T47D (cell line): ENCODE data around the gene GSS.

ENCODE experiments used
- DNase-seq, 2 experiments: peaks; one replicate each; pipeline versions ENCODE4 v3.0.0 to v3.0.0-alpha.2; 2011 to 2012; ENCODE audit warnings: low read depth in 1 of 2, low spot score in 1 of 2
- JUND ChIP-seq: IDR thresholded peaks from 2 replicates; pipeline ENCODE4 v1.6.1; 2012; ENCODE audit warnings: low read depth
- in situ Hi-C: cut with HindIII; loops from 2 replicates; pipeline ENCODE4 v1.10.0; 2016; ENCODE audit warnings: low sequenced_read_pairs, low pct_unique_long_range_greater_than_20kb

The GSS gene

GRCh38 chr20:34955231-34956040 is at the start of gene GSS, which contains the start of gene MYH7B:
Gene GSS, minus strand, starts transcription at chr20:34955806. Its CDS starts 3,954 bp downstream, at chr20:34951852.
Gene MYH7B, plus strand, starts transcription at chr20:34955868. Its CDS starts 22,138 bp downstream, at chr20:34978006.
- TF ChIP-seq JUND: no peak
- in situ Hi-C loops: no loop called here
- DNase-seq: peak; percentile 93 to 98

- no peak for TF ChIP-seq JUND
- in situ Hi-C loops: no loop called here
- DNase-seq: no peak
Measured at GRCh38 chr20:35004749-35005462, 49.3 kb upstream of the GSS start.

- no peak for DNase-seq
- in situ Hi-C loops: no loop called here
- no peak for TF ChIP-seq JUND
Measured at GRCh38 chr20:35004051-35004725, 48.6 kb upstream of the GSS start.

- no peak for DNase-seq
- in situ Hi-C loops: no loop called here
- TF ChIP-seq JUND: no peak
Measured at GRCh38 chr20:35003211-35004031, 47.8 kb upstream of the GSS start.

- DNase-seq: no peak
- TF ChIP-seq JUND: no peak
- in situ Hi-C loops: no loop called here
Measured at GRCh38 chr20:35002426-35003210, 47.0 kb upstream of the GSS start.

GRCh38 chr20:35001596-35002362 is 46.2 kb upstream of the GSS start:
- in situ Hi-C loops: no loop called here
- no peak for DNase-seq
- TF ChIP-seq JUND: no peak

GRCh38 chr20:35000922-35001595 is 45.5 kb upstream of the GSS start:
- TF ChIP-seq JUND: no peak
- in situ Hi-C loops: no loop called here
- no peak for DNase-seq

GRCh38 chr20:35000311-35000921 is 44.8 kb upstream of the GSS start:
- in situ Hi-C loops: no loop called here
- TF ChIP-seq JUND: no peak
- no peak for DNase-seq

GRCh38 chr20:34999782-35000181 is 44.2 kb upstream of the GSS start:
- in situ Hi-C loops: no loop called here
- no peak for TF ChIP-seq JUND
- DNase-seq: no peak

GRCh38 chr20:34999021-34999451 is 43.4 kb upstream of the GSS start:
- in situ Hi-C loops: no loop called here
- no peak for DNase-seq
- no peak for TF ChIP-seq JUND
